Gastroesophageal sphincter (tissue), 4 donors: ENCODE results near the gene NOL4L. TPM values are rescaled to one million over a fixed set of nuclear protein-coding genes. Genes with fewer than 3 reads are reported as not detected.

Source experiments
- ATAC-seq: fragments of 150-250 bp; one replicate; pipeline ENCODE4 v1.9.1; 2016; ENCODE audit warnings: mild to moderate bottlenecking, moderate library complexity
- H3K27ac ChIP-seq, 4 donors: fragments of 200-600 bp; sonication (generic) in 3 of 4; 1 replicate in 3 of 4; 2 replicates in 1 of 4; pipeline ENCODE4 v1.5.1; 2016 to 2019
- H3K27me3 ChIP-seq: fragments of 200-600 bp; sonication (generic); one replicate; pipeline ENCODE4 v1.5.1; 2019
- H3K36me3 ChIP-seq, 2 donors: fragments of 200-600 bp; sonication (generic); one replicate each; pipeline ENCODE4 v1.5.1; 2019; ENCODE audit warnings: control low read depth in 1 of 2
- H3K4me1 ChIP-seq, 3 donors: fragments of 200-600 bp; sonication (generic); 1 replicate in 2 of 3; 2 replicates in 1 of 3; pipeline ENCODE4 v1.5.1; 2016 to 2019; ENCODE audit warnings: control low read depth in 2 of 3
- H3K4me3 ChIP-seq, 2 donors: fragments of 200-600 bp; sonication (generic); one replicate each; pipeline ENCODE4 v1.5.1; 2019; ENCODE audit warnings: mild to moderate bottlenecking in 1 of 2, moderate library complexity in 1 of 2
- H3K9me3 ChIP-seq, 3 donors: fragments of 200-600 bp; sonication (generic); one replicate each; pipeline ENCODE4 v1.5.1; 2017 to 2019; ENCODE audit warnings: control low read depth in 2 of 3
- EP300 ChIP-seq: sonication (generic); formaldehyde crosslinking; IDR thresholded peaks from one replicate; pipeline ENCODE4 v1.6.1; 2017; ENCODE audit warnings: antibody characterized with exemption, mild to moderate bottlenecking
- POLR2A ChIP-seq, 2 donors: fragments of 450-650 bp; IDR thresholded peaks; one replicate each; pipeline ENCODE4 v1.6.1; 2017; ENCODE audit warnings: antibody characterized with exemption in 2 of 2, mild to moderate bottlenecking in 2 of 2, moderate library complexity in 1 of 2
- POLR2AphosphoS5 ChIP-seq: sonication (generic); formaldehyde crosslinking; IDR thresholded peaks from one replicate; pipeline ENCODE4 v1.6.1; 2017; ENCODE audit warnings: antibody characterized with exemption
- whole genome bisulfite sequencing, 2 donors: methylation state at CpG; one replicate each; pipeline ENCODE4 v1.1.5; 2018; ENCODE audit warnings: low coverage in 1 of 2; 5-methylcytosine and 5-hydroxymethylcytosine counted together
- total RNA-seq, 4 donors: library from RNA; depleted of rRNA; stranded (reverse); fragments of >200 nt; gene quantifications; one replicate each; pipeline ENCODE4 v1.1.0, GENCODE V29; 2016
- TF ChIP-seq, protein P1 (sequence below), 4 experiments: fragments of 200-600 bp in 2 of 4; fragments of 450-650 bp in 2 of 4; sonication (generic) in 1 of 4; IDR thresholded peaks; one replicate each; pipeline ENCODE4 v1.5.1; 2017 to 2019; ENCODE audit warnings: antibody characterized with exemption in 4 of 4, mild to moderate bottlenecking in 2 of 4, moderate library complexity in 2 of 4

The NOL4L gene
- total RNA-seq, 4 donors from 2014 or later: 9.0 to 14.7 (median 10.8) TPM

DNA sequence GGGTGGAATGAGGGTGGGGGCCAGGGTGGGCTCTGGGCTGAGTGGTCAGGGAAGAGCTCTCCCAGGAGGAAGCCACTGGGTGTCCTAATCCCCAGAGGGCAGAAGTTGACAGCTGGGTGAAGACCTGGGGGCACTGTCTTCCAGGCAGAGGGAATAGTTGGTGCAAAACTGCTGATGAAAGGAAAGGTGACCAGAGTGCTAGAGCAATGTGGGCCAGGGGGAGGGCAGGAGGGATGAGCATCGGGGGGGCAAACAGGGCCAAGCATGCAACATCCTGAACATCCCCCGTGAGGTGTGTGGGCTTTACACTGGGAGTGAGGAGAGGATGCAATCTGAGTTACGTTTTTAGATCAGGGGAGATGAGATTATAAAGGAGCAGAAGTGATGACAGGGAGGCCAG, 97.8 kb downstream of the NOL4L start:
- Histone ChIP-seq H3K36me3 (no peaks in the 10 kb centered on the region), H3K27ac (no peak overlapping the region), H3K9me3 (no peaks in the 10 kb centered on the region), H3K27me3 (no peaks in the 10 kb centered on the region), H3K4me1 (peaks cover 0 to 27% (median 0%) of the 10 kb centered on the region in 3 donors), H3K4me3 (no peak overlapping the region)
- TF ChIP-seq POLR2AphosphoS5: no peak
- no peak for TF ChIP-seq EP300
- TF ChIP-seq, protein P1, sequence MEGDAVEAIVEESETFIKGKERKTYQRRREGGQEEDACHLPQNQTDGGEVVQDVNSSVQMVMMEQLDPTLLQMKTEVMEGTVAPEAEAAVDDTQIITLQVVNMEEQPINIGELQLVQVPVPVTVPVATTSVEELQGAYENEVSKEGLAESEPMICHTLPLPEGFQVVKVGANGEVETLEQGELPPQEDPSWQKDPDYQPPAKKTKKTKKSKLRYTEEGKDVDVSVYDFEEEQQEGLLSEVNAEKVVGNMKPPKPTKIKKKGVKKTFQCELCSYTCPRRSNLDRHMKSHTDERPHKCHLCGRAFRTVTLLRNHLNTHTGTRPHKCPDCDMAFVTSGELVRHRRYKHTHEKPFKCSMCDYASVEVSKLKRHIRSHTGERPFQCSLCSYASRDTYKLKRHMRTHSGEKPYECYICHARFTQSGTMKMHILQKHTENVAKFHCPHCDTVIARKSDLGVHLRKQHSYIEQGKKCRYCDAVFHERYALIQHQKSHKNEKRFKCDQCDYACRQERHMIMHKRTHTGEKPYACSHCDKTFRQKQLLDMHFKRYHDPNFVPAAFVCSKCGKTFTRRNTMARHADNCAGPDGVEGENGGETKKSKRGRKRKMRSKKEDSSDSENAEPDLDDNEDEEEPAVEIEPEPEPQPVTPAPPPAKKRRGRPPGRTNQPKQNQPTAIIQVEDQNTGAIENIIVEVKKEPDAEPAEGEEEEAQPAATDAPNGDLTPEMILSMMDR (IDR thresholded peaks at IDR 0.05): no peak
- no peak for TF ChIP-seq POLR2A (IDR thresholded peaks at IDR 0.05)
- WGBS, 2 donors: 80 to 91% methylated on average over 3 of the region's 3 CpGs
- no peak for ATAC-seq

DNA sequence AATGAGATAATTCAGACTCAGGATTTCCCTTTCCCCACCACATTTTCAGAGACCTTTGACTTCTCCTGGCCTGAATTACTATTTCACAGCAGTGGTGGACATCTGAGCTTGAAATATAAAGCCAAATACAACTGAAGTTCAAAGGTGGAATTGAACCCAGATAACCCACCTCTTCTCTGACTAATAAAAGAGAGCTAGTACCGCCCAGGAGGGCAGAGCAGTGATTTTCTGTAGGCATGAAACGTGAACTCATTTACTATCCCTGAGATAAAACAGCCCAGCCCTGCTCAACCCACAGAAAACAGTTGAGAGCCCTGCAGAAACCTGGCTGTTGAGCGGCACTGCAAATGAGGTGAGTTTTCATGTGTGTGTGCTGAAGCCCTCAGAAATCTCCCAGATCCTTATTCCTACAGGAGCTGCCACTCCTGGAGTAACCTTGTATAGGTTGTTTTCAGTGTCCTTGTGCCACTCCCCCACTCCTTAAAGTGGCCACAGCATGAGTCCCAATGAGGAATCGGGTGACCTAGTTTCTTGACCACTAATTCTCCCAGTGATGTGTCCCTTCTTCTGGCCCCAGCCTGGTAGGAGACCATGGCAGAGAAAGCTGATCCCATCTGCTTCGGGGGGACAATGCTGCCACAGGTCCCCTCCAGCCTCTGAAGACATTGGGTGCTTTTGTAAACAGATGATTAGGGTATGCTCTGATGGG, 99.2 kb downstream of the NOL4L start:
- Histone ChIP-seq H3K9me3 (no peaks in the 10 kb centered on the region), H3K4me1 (peaks cover 0 to 41% (median 14%) of the 10 kb centered on the region in 3 donors), H3K4me3 (no peak overlapping the region), H3K27ac (peak overlapping the region in 2 of 4 donors; percentile 88 to 91), H3K36me3 (no peaks in the 10 kb centered on the region), H3K27me3 (no peaks in the 10 kb centered on the region)
- TF ChIP-seq EP300: no peak
- TF ChIP-seq, protein P1 (IDR thresholded peaks at IDR 0.05): no peak
- no peak for TF ChIP-seq POLR2AphosphoS5
- no peak for TF ChIP-seq POLR2A (IDR thresholded peaks at IDR 0.05)
- ATAC-seq: no peak
- 56% methylated on average over 3 of the region's 5 CpGs; no CpG with 5 or more reads in 1 of the 2 donors for WGBS, 2 donors

DNA sequence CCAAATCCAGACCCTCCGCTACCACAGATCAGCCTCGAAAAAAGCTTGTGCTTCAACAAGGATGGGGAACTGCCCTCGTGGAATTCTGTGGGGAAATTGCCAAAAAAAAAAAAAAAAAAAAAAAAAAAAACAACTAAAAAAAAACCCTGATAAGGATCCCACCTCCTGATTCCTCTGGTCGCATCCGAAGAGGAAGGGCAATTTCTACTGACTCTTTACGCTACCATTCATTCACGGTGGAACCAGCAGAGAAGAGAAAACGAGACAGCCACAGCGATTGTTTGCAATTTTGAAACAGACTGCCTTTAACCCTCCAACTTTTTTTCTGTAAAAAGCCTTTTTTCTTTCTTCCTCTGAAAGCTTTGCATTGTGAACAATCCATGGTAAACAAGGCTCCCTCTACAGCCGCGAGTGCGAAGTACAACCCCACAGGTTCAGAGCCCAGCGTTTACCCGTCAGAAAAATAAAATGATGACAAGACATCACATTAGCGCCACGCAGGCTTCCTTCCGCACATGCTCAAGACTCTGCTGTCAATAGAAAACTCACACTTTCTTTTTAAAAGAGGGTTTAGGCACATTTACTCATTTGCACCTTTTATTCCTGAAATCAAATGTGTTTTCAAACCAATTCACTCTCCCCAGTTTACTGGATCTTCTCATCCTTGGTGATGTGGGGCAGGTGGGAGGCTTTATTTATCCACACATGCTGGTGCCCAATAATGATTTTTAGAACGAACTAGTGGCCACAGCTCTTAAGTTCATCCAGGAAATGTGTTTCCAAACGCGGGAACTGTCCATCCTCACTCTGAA, 100.0 kb downstream of the NOL4L start:
- Histone ChIP-seq H3K27ac (peak overlapping the region in 3 of 4 donors; percentile 86 to 91 (median 88)), H3K27me3 (no peaks in the 10 kb centered on the region), H3K4me1 (peaks cover 0 to 49% (median 20%) of the 10 kb centered on the region in 3 donors), H3K4me3 (peak overlapping the region; percentile 92 to 95), H3K9me3 (no peaks in the 10 kb centered on the region), H3K36me3 (no peaks in the 10 kb centered on the region)
- TF ChIP-seq POLR2A (IDR thresholded peaks at IDR 0.05): no peak
- TF ChIP-seq, protein P1 (IDR thresholded peaks at IDR 0.05): peak in 3 of 4 experiments; percentile 76 to 87 (median 80)
- TF ChIP-seq POLR2AphosphoS5: no peak
- peak; percentile 48 for ATAC-seq
- WGBS, 2 donors: 3 to 5% methylated on average over 17 of the region's 20 CpGs

DNA sequence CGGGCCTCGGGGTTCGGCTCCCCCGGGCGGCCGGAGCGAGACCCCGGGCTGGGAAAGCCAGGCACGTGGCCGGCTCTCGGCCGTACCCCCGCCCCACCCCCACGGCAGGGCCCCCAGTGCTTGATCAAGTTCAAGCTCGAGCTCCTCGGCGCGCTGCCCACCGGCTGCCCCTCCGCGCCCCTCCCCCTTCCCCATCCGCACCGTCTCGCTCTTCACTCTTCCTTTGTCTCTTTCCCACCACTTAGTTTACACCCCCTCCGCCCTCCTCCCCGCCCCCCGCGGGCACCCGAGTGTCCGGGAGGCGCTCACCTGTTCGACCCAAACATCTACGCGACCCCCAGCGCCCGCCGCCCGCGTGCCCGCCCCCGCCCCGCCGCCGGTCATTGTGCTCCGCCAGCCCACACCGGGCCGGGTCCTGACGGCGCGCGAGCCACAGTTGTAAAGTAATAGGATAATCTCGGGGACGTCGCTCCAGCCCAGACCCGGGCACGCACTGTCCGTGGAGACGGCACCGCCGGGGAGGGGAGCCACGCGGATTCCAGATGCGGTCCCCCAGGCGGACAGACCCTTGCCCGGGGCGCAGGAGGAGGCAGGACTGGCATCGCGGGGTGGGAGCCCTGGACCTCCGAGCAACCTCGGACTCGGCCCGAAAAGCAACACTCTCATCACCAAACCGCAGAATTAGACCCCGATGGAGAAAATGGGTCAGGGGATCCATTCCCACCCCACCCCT, 100.7 kb downstream of the NOL4L start:
- Histone ChIP-seq H3K27ac (peak overlapping the region; percentile 14 to 91 (median 87)), H3K4me3 (peak overlapping the region; percentile 92 to 95), H3K36me3 (no peaks in the 10 kb centered on the region), H3K4me1 (peaks cover 0 to 57% (median 20%) of the 10 kb centered on the region in 3 donors), H3K27me3 (no peaks in the 10 kb centered on the region), H3K9me3 (no peaks in the 10 kb centered on the region)
- TF ChIP-seq EP300 (no peak), POLR2AphosphoS5 (no peak), POLR2A (IDR thresholded peaks at IDR 0.05) (no peak)
- TF ChIP-seq, protein P1 (IDR thresholded peaks at IDR 0.05): no peak
- WGBS, 2 donors: 0 to 2% methylated on average over 4 to 21 of the region's 74 CpGs
- no peak for ATAC-seq
